ENCODE results near the gene KRTAP3-2. TPM values are rescaled to one million over a fixed set of nuclear protein-coding genes. Genes with fewer than 3 reads are reported as not detected.

The KRTAP3-2 gene
- polyA plus RNA-seq, 1 experiment = not detected

- no peak for TF ChIP-seq CTCF (IDR thresholded peaks at IDR 0.05; ENCODE audit: low read depth, low read length)
- peak; percentile 84 for DNase-seq (ENCODE audit: low read depth, low spot score)
- ChIA-PET POLR2A (interaction anchor here (1.2 to 1.6 kb wide), 3 partner anchors 37 to 106 kb away, joined by 3 to 5 read pairs (median 5); no protein-coding TSS in a partner anchor), CTCF (interaction anchor here (1.0 kb wide), 1 partner anchor 596 kb away, joined by 7 read pairs; no protein-coding TSS in a partner anchor)
- H3K4me3 ChIP-seq (ENCODE audit: low read depth, low read length) = no peak overlapping the region
- no peaks in the 10 kb centered on the region for H3K27me3 ChIP-seq (ENCODE audit: control insufficient read depth, insufficient read depth, low read length)
- H3K27ac ChIP-seq (ENCODE audit: low read depth, low read length) = no peak overlapping the region
- no peaks in the 10 kb centered on the region for H3K9me3 ChIP-seq (ENCODE audit: control insufficient read depth, insufficient read depth, low read length)
These were observed 47.0 kb downstream of the KRTAP3-2 start for GRCh38 chr17:40952661-40953060.

- ChIA-PET CTCF (interaction anchor here (0.9 to 1.0 kb wide), 2 partner anchors 370 to 597 kb away, joined by 3 to 7 read pairs; no protein-coding TSS in a partner anchor), POLR2A (interaction anchor here (1.2 to 1.6 kb wide), 3 partner anchors 36 to 107 kb away, joined by 3 to 5 read pairs (median 5); no protein-coding TSS in a partner anchor)
- no peak for DNase-seq (ENCODE audit: low read depth, low spot score)
- Histone ChIP-seq H3K27ac (ENCODE audit: low read depth, low read length) (peak overlapping the region; percentile 67), H3K4me3 (ENCODE audit: low read depth, low read length) (no peak overlapping the region), H3K9me3 (ENCODE audit: control insufficient read depth, insufficient read depth, low read length) (no peaks in the 10 kb centered on the region), H3K27me3 (ENCODE audit: control insufficient read depth, insufficient read depth, low read length) (no peaks in the 10 kb centered on the region)
- no peak for TF ChIP-seq CTCF (IDR thresholded peaks at IDR 0.05; ENCODE audit: low read depth, low read length)
These were observed 47.6 kb downstream of the KRTAP3-2 start for GRCh38 chr17:40952154-40952553.

GRCh38 chr17:40951011-40951622 lies 48.6 kb downstream of the KRTAP3-2 start:
- TF ChIP-seq CTCF (IDR thresholded peaks at IDR 0.05; ENCODE audit: low read depth, low read length) = no peak
- POLR2A ChIA-PET = no interaction called here
- no peak overlapping the region for H3K27ac ChIP-seq (ENCODE audit: low read depth, low read length)
- H3K27me3 ChIP-seq (ENCODE audit: control insufficient read depth, insufficient read depth, low read length) = no peaks in the 10 kb centered on the region
- no peak for DNase-seq (ENCODE audit: low read depth, low spot score)
- no peak overlapping the region for H3K4me3 ChIP-seq (ENCODE audit: low read depth, low read length)
- CTCF ChIA-PET = interaction anchor here (0.7 kb wide), 1 partner anchor 1143 kb away, joined by 5 read pairs; no protein-coding TSS in a partner anchor
- no peaks in the 10 kb centered on the region for H3K9me3 ChIP-seq (ENCODE audit: control insufficient read depth, insufficient read depth, low read length)

GRCh38 chr17:40950176-40950575 lies 49.5 kb downstream of the KRTAP3-2 start:
- no peak for TF ChIP-seq CTCF (IDR thresholded peaks at IDR 0.05; ENCODE audit: low read depth, low read length)
- Histone ChIP-seq H3K27ac (ENCODE audit: low read depth, low read length) (no peak overlapping the region), H3K9me3 (ENCODE audit: control insufficient read depth, insufficient read depth, low read length) (no peaks in the 10 kb centered on the region), H3K4me3 (ENCODE audit: low read depth, low read length) (no peak overlapping the region), H3K27me3 (ENCODE audit: control insufficient read depth, insufficient read depth, low read length) (no peaks in the 10 kb centered on the region)
- no peak for DNase-seq (ENCODE audit: low read depth, low spot score)
- ChIA-PET CTCF (interaction anchor here (0.6 to 0.7 kb wide), 2 partner anchors 699 to 1142 kb away, joined by 3 to 5 read pairs; no protein-coding TSS in a partner anchor), POLR2A (no interaction called here)

- no peak for TF ChIP-seq CTCF (IDR thresholded peaks at IDR 0.05; ENCODE audit: low read depth, low read length)
- ChIA-PET POLR2A (no interaction called here), CTCF (no interaction called here)
- DNase-seq (ENCODE audit: low read depth, low spot score) = no peak
- no peak overlapping the region for H3K4me3 ChIP-seq (ENCODE audit: low read depth, low read length)
- H3K9me3 ChIP-seq (ENCODE audit: control insufficient read depth, insufficient read depth, low read length) = no peaks in the 10 kb centered on the region
- no peak overlapping the region for H3K27ac ChIP-seq (ENCODE audit: low read depth, low read length)
- H3K27me3 ChIP-seq (ENCODE audit: control insufficient read depth, insufficient read depth, low read length) = no peaks in the 10 kb centered on the region
These were observed 50.3 kb downstream of the KRTAP3-2 start for GRCh38 chr17:40949418-40949817.

Data from AG04450 (cell line).